Measurements from ENCODE around the gene TIAM2. TPM values are rescaled to one million over a fixed set of nuclear protein-coding genes. Genes with fewer than 3 reads are reported as not detected.
"Not testable (repeated sequence)": the region's sequence is repeated elsewhere in the genome, so short reads cannot be mapped to it uniquely, and the experiment has no call there.

The TIAM2 gene
- total and polyA plus RNA-seq, 10 of the 15 experiments (the other 5 are each of a cell fraction or from before 2014, with no cell fraction given): 1.1 to 10.5 (median 2.3) TPM

GRCh38 chr6:154962753-154963152, 32.4 kb upstream of the TIAM2 start:
- no peaks in the 10 kb centered on the region for H3K9me3 ChIP-seq (replicated peaks; ENCODE audit: control insufficient read depth, insufficient read depth, low read length)
- ChIA-PET CTCF (interaction anchor here (0.9 to 1.0 kb wide), 2 partner anchors 18 to 35 kb away, joined by 3 read pairs; no protein-coding TSS in a partner anchor), SMC1A (ENCODE audit: uncharacterized antibody, unreplicated experiment) (no interaction called here), RAD21 (ENCODE audit: unreplicated experiment) (no interaction called here), POLR2A (no interaction called here)
- no peak overlapping the region for H3K27ac ChIP-seq (ENCODE audit: control insufficient read depth, insufficient read depth)
- H2AFZ ChIP-seq (ENCODE audit: control insufficient read depth, low read depth, low read length): no peak overlapping the region
- no peaks in the 10 kb centered on the region for H3K4me1 ChIP-seq (ENCODE audit: control insufficient read depth, insufficient read depth, low read length)
- no peak for FAIRE-seq
- no TSS peak for BruUV-seq (replicated peaks)
- no peak for DNase-seq (ENCODE audit: low read depth, low spot score)
- no peaks in the 10 kb centered on the region for H3K36me3 ChIP-seq (ENCODE audit: control insufficient read depth in 2 of 2, insufficient read depth in 2 of 2, low read length in 1 of 2)
- TF ChIP-seq TAF1 (IDR thresholded peaks at IDR 0.05; ENCODE audit: borderline replicate concordance, low read depth, low read length) (no peak), TCF3 (IDR thresholded peaks at IDR 0.05; ENCODE audit: borderline replicate concordance, insufficient read depth, low read depth, low read length) (no peak), ZNF274 (IDR thresholded peaks at IDR 0.05; ENCODE audit: insufficient read depth, insufficient read length) (no peak), RBBP5 (conservative IDR thresholded peaks at IDR 0.05) (no peak), BCLAF1 (IDR thresholded peaks at IDR 0.05) (no peak), ZNF24 (IDR thresholded peaks at IDR 0.05) (no peak), NR2F1 (conservative IDR thresholded peaks at IDR 0.05) (no peak), EGR1 (IDR thresholded peaks at IDR 0.05; ENCODE audit: borderline replicate concordance in 1 of 2, low read depth in 2 of 2, low read length in 2 of 2) (no peak), ZSCAN29 (IDR thresholded peaks at IDR 0.05) (no peak), SMARCA5 (IDR thresholded peaks at IDR 0.05) (no peak), GATAD2B (conservative IDR thresholded peaks at IDR 0.05; ENCODE audit: low read depth) (no peak), MTA2 (IDR thresholded peaks at IDR 0.05; ENCODE audit: low read depth) (no peak)
- ATAC-seq: 0 out of 3 replicates have a peak, but pooled peaks have one; percentile 34
- no peak overlapping the region for H3K4me3 ChIP-seq
- H3K9ac ChIP-seq (ENCODE audit: control insufficient read depth, insufficient read depth, low read length): no peak overlapping the region
- 97% methylated on average over 2 of the region's 2 CpGs for WGBS (ENCODE audit: insufficient coverage, insufficient replicate concordance, low lambda C conversion rate, missing lambda C conversion rate)
- in situ Hi-C loops (cut with MboI) (no loop called here), intact Hi-C loops (cut with micrococcal nuclease; ENCODE audit: unreplicated experiment) (no loop called here)
- H3K4me2 ChIP-seq (ENCODE audit: control insufficient read depth, insufficient read depth): no peak overlapping the region
- no peaks in the 10 kb centered on the region for H3K27me3 ChIP-seq (replicated peaks in 1 of 2; ENCODE audit: control insufficient read depth in 2 of 2, insufficient read depth in 2 of 2, low read length in 1 of 2)
- H3K79me2 ChIP-seq (ENCODE audit: control insufficient read depth, insufficient read depth, low read length): no peaks in the 10 kb centered on the region
- no peaks in the 10 kb centered on the region for H4K20me1 ChIP-seq (ENCODE audit: control insufficient read depth, insufficient read depth)

- H2AFZ ChIP-seq (ENCODE audit: control insufficient read depth, low read depth, low read length); POLR2A ChIA-PET; intact Hi-C loops (cut with micrococcal nuclease; ENCODE audit: unreplicated experiment); H3K9ac ChIP-seq (ENCODE audit: control insufficient read depth, insufficient read depth, low read length); H3K4me2 ChIP-seq (ENCODE audit: control insufficient read depth, insufficient read depth); H3K36me3 ChIP-seq (ENCODE audit: control insufficient read depth in 2 of 2, insufficient read depth in 2 of 2, low read length in 1 of 2); H3K9me3 ChIP-seq (replicated peaks; ENCODE audit: control insufficient read depth, insufficient read depth, low read length); FAIRE-seq; BruUV-seq (replicated peaks); H3K27ac ChIP-seq (ENCODE audit: control insufficient read depth, insufficient read depth); DNase-seq (ENCODE audit: low read depth, low spot score); SMC1A ChIA-PET (ENCODE audit: uncharacterized antibody, unreplicated experiment); H3K27me3 ChIP-seq (replicated peaks in 1 of 2; ENCODE audit: control insufficient read depth in 2 of 2, insufficient read depth in 2 of 2, low read length in 1 of 2); H4K20me1 ChIP-seq (ENCODE audit: control insufficient read depth, insufficient read depth); H3K4me3 ChIP-seq; H3K79me2 ChIP-seq (ENCODE audit: control insufficient read depth, insufficient read depth, low read length); H3K4me1 ChIP-seq (ENCODE audit: control insufficient read depth, insufficient read depth, low read length); ATAC-seq; in situ Hi-C loops (cut with MboI); RAD21 ChIA-PET (ENCODE audit: unreplicated experiment); CTCF ChIA-PET: not testable (repeated sequence)
- over 99% methylated on average over 19 of the region's 51 CpGs for WGBS (ENCODE audit: insufficient coverage, insufficient replicate concordance, low lambda C conversion rate, missing lambda C conversion rate)
Observed at GRCh38 chr6:154966065-154966770, 28.9 kb upstream of the TIAM2 start.

All from GM12878 (cell line).